Liver (tissue), 3 donors: ENCODE data around the gene CASP14.

Experiments
- EGR1 ChIP-seq, 2 donors: IDR thresholded peaks; 2 replicates each; pipeline ENCODE4 v1.6.1; 2016 to 2018; ENCODE audit warnings: antibody characterized with exemption in 2 of 2, low read depth in 2 of 2
- FOXA1 ChIP-seq: IDR thresholded peaks from 2 replicates; pipeline ENCODE4 v1.6.1; 2016; ENCODE audit warnings: antibody characterized with exemption
- GABPA ChIP-seq, 2 donors: IDR thresholded peaks in 1 of 2; conservative IDR thresholded peaks in 1 of 2; 2 replicates each; pipeline ENCODE4 v1.6.1; 2016; ENCODE audit warnings: antibody characterized with exemption in 2 of 2, mild to moderate bottlenecking in 1 of 2, moderate library complexity in 1 of 2
- HNF4G ChIP-seq: IDR thresholded peaks from 2 replicates; pipeline ENCODE4 v1.6.1; 2016; ENCODE audit warnings: antibody characterized with exemption
- JUND ChIP-seq, 2 donors: IDR thresholded peaks; 2 replicates each; pipeline ENCODE4 v1.6.1; 2016; ENCODE audit warnings: antibody characterized with exemption in 2 of 2
- MAX ChIP-seq: IDR thresholded peaks from 2 replicates; pipeline ENCODE4 v1.6.1; 2016; ENCODE audit warnings: antibody characterized with exemption
- RAD21 ChIP-seq, 2 donors: IDR thresholded peaks; 2 replicates each; pipeline ENCODE4 v1.6.1; 2016; ENCODE audit warnings: antibody characterized with exemption in 2 of 2, mild to moderate bottlenecking in 2 of 2
- SP1 ChIP-seq: IDR thresholded peaks from 2 replicates; pipeline ENCODE4 v1.6.1; 2018; ENCODE audit warnings: antibody characterized with exemption, mild to moderate bottlenecking
- TAF1 ChIP-seq: conservative IDR thresholded peaks from 2 replicates; pipeline ENCODE4 v1.6.1; 2016; ENCODE audit warnings: antibody characterized with exemption, mild to moderate bottlenecking
- YY1 ChIP-seq: IDR thresholded peaks from 2 replicates; pipeline ENCODE4 v1.6.1; 2016; ENCODE audit warnings: antibody characterized with exemption, mild to moderate bottlenecking
- TF ChIP-seq, protein P1 (sequence below): fragments of 150-350 bp; IDR thresholded peaks from 2 replicates; pipeline ENCODE4 v1.5.1; 2017; ENCODE audit warnings: improper control_type of control experiment, low read depth, low read length; ENCODE audit not compliant: missing input control
- TF ChIP-seq, protein P2 (sequence below): IDR thresholded peaks from 2 replicates; pipeline ENCODE4 v1.6.1; 2016; ENCODE audit warnings: antibody characterized with exemption, mild to moderate bottlenecking
- donor health status: healthy.
- donor health status: healthy.

GRCh38 chr19:15021286-15022007, 27.8 kb upstream of the CASP14 start:
- TF ChIP-seq, protein P1, sequence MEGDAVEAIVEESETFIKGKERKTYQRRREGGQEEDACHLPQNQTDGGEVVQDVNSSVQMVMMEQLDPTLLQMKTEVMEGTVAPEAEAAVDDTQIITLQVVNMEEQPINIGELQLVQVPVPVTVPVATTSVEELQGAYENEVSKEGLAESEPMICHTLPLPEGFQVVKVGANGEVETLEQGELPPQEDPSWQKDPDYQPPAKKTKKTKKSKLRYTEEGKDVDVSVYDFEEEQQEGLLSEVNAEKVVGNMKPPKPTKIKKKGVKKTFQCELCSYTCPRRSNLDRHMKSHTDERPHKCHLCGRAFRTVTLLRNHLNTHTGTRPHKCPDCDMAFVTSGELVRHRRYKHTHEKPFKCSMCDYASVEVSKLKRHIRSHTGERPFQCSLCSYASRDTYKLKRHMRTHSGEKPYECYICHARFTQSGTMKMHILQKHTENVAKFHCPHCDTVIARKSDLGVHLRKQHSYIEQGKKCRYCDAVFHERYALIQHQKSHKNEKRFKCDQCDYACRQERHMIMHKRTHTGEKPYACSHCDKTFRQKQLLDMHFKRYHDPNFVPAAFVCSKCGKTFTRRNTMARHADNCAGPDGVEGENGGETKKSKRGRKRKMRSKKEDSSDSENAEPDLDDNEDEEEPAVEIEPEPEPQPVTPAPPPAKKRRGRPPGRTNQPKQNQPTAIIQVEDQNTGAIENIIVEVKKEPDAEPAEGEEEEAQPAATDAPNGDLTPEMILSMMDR: no peak
- TF ChIP-seq TAF1 (no peak), MAX (no peak), JUND (IDR thresholded peaks at IDR 0.05) (no peak), RAD21 (IDR thresholded peaks at IDR 0.05) (no peak), EGR1 (IDR thresholded peaks at IDR 0.05; ENCODE audit: low read depth in 2 of 2) (no peak), SP1 (no peak), GABPA (IDR thresholded peaks at IDR 0.05 in 1 of 2, conservative IDR thresholded peaks at IDR 0.05 in 1 of 2) (no peak), YY1 (no peak), HNF4G (no peak), FOXA1 (no peak)
- TF ChIP-seq, protein P2, sequence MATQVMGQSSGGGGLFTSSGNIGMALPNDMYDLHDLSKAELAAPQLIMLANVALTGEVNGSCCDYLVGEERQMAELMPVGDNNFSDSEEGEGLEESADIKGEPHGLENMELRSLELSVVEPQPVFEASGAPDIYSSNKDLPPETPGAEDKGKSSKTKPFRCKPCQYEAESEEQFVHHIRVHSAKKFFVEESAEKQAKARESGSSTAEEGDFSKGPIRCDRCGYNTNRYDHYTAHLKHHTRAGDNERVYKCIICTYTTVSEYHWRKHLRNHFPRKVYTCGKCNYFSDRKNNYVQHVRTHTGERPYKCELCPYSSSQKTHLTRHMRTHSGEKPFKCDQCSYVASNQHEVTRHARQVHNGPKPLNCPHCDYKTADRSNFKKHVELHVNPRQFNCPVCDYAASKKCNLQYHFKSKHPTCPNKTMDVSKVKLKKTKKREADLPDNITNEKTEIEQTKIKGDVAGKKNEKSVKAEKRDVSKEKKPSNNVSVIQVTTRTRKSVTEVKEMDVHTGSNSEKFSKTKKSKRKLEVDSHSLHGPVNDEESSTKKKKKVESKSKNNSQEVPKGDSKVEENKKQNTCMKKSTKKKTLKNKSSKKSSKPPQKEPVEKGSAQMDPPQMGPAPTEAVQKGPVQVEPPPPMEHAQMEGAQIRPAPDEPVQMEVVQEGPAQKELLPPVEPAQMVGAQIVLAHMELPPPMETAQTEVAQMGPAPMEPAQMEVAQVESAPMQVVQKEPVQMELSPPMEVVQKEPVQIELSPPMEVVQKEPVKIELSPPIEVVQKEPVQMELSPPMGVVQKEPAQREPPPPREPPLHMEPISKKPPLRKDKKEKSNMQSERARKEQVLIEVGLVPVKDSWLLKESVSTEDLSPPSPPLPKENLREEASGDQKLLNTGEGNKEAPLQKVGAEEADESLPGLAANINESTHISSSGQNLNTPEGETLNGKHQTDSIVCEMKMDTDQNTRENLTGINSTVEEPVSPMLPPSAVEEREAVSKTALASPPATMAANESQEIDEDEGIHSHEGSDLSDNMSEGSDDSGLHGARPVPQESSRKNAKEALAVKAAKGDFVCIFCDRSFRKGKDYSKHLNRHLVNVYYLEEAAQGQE: no peak
